ENCODE results near the gene F2RL1.

F2RL1 gene

GRCh38 chr5:76850543-76851145 lies 31.8 kb downstream of the F2RL1 start:
- TF ChIP-seq TAF1 (IDR thresholded peaks at IDR 0.05; ENCODE audit: borderline replicate concordance, insufficient read depth, low read length): no peak
- TF ChIP-seq REST (IDR thresholded peaks at IDR 0.05; ENCODE audit: insufficient read depth in 1 of 2, low read depth in 2 of 2, low read length in 2 of 2): no peak

- no peak for TF ChIP-seq TAF1 (IDR thresholded peaks at IDR 0.05; ENCODE audit: borderline replicate concordance, insufficient read depth, low read length)
- TF ChIP-seq SIN3A (IDR thresholded peaks at IDR 0.05; ENCODE audit: borderline replicate concordance, insufficient read depth, low read length): no peak
- TF ChIP-seq REST (IDR thresholded peaks at IDR 0.05; ENCODE audit: insufficient read depth in 1 of 2, low read depth in 2 of 2, low read length in 2 of 2): no peak
- TF ChIP-seq POLR2AphosphoS5 (IDR thresholded peaks at IDR 0.05; ENCODE audit: low read depth, low read length): no peak
- TF ChIP-seq FOXP2 (optimal IDR thresholded peaks at IDR 0.05; ENCODE audit: borderline replicate concordance, extremely low read depth, extremely low read length, insufficient read depth): no peak
Observed at GRCh38 chr5:76851728-76852369, 33.0 kb downstream of the F2RL1 start.

- TF ChIP-seq REST (IDR thresholded peaks at IDR 0.05; ENCODE audit: insufficient read depth in 1 of 2, low read depth in 2 of 2, low read length in 2 of 2) (no peak), POLR2AphosphoS5 (IDR thresholded peaks at IDR 0.05; ENCODE audit: low read depth, low read length) (no peak), TAF1 (IDR thresholded peaks at IDR 0.05; ENCODE audit: borderline replicate concordance, insufficient read depth, low read length) (no peak), FOXP2 (optimal IDR thresholded peaks at IDR 0.05; ENCODE audit: borderline replicate concordance, extremely low read depth, extremely low read length, insufficient read depth) (no peak), SIN3A (IDR thresholded peaks at IDR 0.05; ENCODE audit: borderline replicate concordance, insufficient read depth, low read length) (no peak)
Observed at GRCh38 chr5:76852772-76853171, 33.9 kb downstream of the F2RL1 start.

- no peak for TF ChIP-seq POLR2AphosphoS5 (IDR thresholded peaks at IDR 0.05; ENCODE audit: low read depth, low read length)
- no peak for TF ChIP-seq SIN3A (IDR thresholded peaks at IDR 0.05; ENCODE audit: borderline replicate concordance, insufficient read depth, low read length)
- no peak for TF ChIP-seq TAF1 (IDR thresholded peaks at IDR 0.05; ENCODE audit: borderline replicate concordance, insufficient read depth, low read length)
- TF ChIP-seq REST (IDR thresholded peaks at IDR 0.05; ENCODE audit: insufficient read depth in 1 of 2, low read depth in 2 of 2, low read length in 2 of 2): no peak
- TF ChIP-seq FOXP2 (optimal IDR thresholded peaks at IDR 0.05; ENCODE audit: borderline replicate concordance, extremely low read depth, extremely low read length, insufficient read depth): no peak
Observed at GRCh38 chr5:76854644-76855043, 35.8 kb downstream of the F2RL1 start.
